GM19372 (cell line): ENCODE results near the gene IGSF21.

Experiments used
- ATAC-seq: cut with Tn5 transposase; IDR thresholded peaks from one replicate; pipeline ENCODE4 v1.9.1; 2021; ENCODE audit warnings: mild to moderate bottlenecking, low read depth, moderate library complexity; ENCODE audit not compliant: unreplicated experiment

Gene IGSF21

DNA sequence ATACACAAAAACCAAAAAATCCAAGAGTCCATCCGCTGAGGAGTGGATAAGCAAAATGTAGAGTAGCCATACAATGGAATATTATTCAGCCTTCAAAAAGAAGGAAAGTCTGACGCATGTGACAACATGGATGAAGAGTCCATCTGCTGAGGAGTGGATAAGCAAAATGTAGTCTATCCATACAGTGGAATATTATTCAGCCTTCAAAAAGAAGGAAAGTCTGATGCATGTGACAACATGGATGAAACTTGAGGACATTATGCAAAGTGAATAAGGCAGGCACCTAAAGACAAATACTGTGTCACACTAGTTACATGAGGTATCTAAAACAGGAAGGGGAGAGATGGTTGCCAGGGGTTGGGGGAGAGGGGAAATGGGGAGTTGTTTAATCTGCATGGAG is 14.0 kb upstream of the IGSF21 start:
- ATAC-seq: no peak

DNA sequence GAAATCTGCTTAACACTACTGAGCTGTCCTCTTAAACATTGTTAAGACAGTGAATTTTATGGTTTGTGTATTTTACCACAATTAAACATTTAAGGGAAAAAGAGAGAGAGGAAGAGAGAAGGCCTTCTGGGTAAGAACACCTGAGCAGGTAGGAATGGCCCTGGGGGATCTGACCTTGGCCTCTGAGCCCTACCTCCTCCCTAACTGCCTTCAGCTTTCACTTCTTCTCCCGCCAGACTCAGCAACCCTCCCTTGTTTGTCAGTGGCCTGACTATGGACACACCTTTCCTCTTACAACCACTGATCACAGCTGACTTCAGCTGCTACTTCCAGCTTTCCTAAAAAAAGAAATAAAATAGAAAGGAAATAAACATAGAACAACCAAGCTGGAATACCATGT is 13.5 kb upstream of the IGSF21 start:
- no peak for ATAC-seq

- no peak for ATAC-seq
Measured at GRCh38 chr1:18097206-18097605, 10.4 kb upstream of the IGSF21 start.

- no peak for ATAC-seq
Measured at GRCh38 chr1:18099026-18099425, 8.6 kb upstream of the IGSF21 start.

- no peak for ATAC-seq
Measured at GRCh38 chr1:18100060-18100459, 7.5 kb upstream of the IGSF21 start.

DNA sequence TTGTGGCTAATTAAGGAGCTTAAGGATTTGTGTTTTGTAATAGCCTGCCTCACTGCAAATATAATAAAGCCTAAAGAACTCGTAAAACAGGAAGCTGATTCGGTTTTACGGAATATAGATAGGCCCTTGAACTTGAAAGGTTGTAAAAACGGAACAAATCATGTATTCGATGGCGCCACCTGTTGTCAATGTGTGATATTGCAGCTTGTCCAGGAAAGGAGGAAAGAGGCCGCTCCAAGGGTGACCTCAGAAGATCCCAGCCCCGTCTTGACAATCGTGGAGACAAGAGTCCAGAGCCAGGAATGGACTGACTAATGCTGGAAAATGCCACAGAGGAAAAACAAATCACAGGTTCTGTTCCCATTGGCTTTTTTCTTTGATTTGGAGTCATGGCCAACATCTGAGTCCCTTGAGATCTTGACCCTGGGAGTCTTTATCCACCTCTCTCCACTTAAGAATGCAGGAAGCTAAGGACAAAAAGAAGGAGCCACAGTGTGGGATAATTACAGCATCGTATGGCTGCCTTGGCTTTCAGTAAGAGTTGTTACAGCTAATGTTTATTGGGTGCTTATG is 7.0 kb upstream of the IGSF21 start:
- ATAC-seq: no peak

DNA sequence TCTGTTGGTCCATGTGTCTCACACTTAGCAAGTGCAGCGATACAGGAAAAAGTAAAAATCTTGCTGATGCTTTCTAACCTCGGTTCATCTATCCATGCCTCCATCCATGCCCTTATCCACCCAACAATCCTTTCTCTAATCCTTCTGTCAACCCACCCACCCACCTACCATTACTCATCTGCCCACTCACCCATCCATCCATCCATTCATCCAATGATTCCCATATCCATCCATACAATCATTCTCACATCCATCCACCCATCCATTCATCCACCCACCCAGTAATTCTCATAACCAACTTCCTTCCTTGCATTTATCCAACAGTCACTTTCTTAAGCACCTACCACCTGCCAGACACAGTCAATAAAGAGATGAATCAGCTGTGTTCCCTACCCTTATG is 6.1 kb upstream of the IGSF21 start:
- no peak for ATAC-seq

GRCh38 chr1:18103788-18104421 is 3.7 kb upstream of the IGSF21 start:
- ATAC-seq: no peak

GRCh38 chr1:18104546-18105100 is 3.0 kb upstream of the IGSF21 start:
- no peak for ATAC-seq

GRCh38 chr1:18105196-18105595 is 2.4 kb upstream of the IGSF21 start:
- ATAC-seq: no peak

DNA sequence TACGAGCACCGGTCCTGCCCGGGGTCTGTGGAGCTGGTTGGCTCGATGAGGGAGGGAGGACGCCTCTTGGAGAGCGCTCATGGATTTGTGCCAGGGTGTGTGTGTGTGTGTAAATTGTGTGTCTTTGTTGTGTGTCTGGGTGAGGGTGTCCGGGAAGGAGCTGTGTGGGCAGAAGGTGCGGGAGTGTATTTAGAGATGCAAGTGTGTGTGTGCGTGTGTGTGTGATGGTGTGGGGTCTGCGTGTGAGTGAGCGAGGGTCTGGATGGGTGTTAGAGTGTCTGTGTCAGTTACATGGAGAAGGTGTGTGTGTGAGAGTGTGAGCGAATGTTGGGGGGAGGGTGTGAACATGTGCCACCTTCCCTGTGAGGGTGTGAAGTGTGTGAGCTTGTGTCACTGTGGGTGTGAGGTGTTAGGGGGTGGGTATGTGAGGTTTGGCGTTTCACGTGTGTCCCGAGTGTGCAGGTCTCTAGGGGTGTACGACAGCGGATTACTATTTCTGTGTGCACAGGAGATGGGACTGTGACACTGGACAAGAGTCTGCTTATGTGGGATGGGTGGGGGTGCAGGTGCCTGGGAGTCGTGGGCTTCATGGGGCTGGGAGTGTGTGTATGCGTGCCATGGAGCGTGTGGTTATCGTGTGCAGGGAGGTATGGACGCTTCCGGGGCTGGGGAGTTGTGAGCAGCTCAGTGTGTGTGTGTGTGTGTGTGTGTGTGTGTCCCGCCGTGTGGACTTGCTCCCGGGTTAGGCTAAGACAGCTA is 880 bp downstream of the IGSF21 start:
- no peak for ATAC-seq

DNA sequence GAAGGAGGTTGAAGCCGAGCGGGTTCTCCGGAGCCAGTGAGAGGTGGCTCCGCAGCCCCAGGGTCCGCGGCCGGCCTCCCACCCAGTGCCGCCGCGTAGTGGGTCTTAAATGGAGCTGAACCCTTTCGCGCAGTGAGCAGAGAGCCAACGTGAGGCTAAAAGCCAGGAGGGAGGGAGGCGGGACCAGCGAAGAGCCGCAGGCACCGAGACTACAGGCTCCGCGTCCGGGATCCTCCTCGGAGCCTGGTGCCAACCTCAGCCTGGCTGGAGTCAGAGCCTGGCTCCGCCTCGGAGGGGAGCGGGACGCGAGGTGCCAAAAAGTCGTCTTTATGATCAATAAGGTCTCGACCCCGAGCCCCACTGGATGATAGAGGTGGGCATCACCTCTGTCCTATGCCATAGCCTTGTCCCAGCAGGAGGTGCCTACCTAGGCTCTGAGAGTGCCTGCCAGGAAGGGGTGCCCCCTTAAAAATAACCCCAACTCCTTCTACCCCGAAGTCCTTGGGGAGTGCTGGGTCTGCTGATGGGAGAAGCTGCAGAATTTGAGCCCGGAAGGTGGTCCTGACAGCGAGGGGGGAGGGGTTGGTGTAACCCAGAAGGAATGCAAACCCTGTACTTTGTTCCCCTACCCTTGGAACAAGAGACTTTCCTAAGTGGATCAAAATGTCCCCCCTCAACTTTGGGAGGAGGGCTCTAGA is 1.6 kb downstream of the IGSF21 start:
- ATAC-seq: no peak

DNA sequence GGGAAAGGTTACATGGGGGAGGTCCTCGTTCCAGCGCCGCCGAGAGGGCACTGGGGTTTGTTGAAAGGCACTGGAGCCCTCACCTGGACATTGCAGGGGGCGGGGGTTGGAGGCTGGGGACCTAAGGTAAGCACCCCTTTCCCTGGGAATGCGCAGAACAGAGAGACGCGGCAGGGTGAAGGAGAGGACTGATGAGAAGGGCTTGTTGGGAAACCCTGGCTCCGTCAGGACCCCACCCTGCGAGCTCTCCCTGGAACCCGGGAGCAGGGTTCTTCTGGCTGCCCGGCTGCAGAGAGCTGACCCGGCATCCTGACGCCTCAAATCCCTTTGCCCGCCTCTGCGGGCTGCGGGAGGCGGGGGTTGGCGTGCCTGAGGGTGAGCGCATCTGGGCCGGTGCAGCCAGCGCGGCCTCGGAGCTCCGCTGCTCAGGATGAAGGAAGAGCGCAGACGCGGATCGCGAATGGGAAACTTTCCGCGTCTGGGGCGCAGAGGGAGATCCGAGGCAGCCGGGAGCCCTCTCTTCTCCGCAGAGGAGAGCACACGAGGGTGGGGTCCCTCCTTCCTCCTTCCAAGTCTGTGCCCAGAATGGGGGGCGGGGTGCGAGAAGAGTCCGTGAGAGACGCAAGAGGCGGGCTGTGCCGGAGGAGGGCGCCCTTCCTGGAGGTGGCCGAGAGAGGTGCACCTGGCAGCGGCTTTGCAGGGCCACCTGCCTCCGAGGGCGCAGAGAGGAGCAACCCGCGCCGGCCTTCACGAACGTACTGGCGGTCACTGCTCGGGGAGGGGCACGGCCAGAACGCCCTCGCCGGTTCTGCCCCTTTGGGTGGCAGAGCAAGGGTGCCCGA is 2.4 kb downstream of the IGSF21 start:
- ATAC-seq: no peak

DNA sequence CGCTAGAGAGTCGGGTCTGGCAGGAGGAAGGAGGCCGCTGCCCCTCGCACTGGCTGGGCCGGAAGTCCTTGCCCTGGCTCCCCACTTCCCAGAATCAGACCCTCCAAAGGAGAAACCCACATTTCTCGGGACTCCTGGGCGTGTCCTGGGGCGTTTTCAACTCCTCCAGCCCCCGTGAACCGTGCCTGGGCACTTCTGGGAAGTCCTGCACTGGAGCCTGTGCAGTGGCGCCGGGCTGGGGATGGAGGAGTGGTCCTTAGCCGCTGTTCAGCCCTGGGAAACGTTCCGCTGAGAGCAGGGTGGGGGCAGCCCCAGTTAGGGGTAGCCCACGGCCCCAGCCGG is 3.0 kb downstream of the IGSF21 start:
- no peak for ATAC-seq

- ATAC-seq: no peak
Measured at GRCh38 chr1:18110968-18111367, 3.4 kb downstream of the IGSF21 start.

DNA sequence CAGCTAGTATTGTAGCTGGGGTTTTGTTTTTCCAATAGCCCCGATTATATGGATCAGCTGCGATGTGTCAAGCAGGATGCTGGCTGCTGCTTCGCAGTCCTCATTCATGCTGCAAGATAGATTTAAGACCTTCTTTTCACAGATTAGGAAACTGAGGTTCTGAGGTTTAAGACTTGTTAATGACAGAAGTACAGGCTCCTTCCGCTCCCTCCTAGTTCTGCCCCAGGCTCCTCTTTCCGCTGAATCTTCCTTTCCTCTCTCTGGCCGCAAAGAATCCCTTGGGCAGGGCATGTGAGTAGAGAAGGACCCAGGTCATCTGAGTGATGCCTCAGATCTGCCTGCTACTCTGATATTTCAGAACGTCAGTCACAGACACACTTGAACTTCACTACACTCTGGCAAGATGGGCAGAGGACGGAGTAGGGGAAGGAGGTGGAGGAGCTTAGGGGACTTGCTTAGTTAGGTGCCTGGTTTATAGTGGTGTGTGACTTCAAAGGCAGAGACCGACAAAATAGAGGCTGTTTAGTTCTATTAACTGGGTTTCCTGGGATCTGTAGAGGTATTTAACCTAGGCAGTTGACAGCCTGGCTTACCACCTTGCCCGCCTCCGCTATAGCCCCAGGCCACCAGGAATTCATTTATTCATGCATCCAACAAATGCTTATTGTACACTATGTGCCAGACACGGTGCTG is 4.2 kb downstream of the IGSF21 start:
- no peak for ATAC-seq

DNA sequence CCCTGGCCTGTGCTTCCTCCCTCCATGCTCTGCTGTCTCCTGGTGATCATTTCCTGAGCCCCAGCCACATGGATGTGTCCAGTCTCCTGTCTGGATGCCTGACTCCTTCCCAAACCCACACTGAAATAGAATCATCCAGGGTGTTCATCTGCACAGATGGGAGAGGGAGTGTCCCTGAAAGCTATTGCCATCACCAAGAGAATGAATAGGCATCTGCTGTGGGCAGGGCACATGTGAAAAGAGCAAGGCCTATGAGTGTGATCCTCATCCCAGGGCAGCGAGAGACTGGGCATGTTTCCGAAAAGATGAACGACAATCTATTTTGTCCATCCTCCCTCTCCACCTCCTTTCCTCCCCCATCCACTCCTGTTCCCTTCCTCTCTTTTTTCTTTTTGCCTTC is 5.0 kb downstream of the IGSF21 start:
- ATAC-seq: no peak

GRCh38 chr1:18114726-18115410 is 7.3 kb downstream of the IGSF21 start:
- ATAC-seq: no peak

DNA sequence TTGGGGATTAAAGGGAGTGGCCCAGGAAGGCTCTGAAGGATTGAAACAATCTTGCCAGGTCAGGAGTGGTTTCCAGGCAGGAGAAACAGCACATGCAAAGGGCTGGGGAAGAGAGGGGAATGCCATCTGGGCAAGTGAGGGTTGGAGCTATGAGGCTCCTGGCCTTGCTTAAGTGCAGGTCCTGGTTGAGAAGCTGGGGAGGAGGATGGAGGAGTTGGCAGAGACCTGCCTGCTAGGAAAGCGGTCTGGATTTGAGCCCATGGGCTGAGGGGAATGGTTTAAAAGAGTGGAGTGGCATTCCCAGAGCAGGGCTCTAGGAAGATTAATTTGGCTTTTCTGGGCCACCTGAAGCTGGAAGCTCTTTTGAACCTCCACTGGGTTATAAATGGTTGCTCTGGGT is 9.2 kb downstream of the IGSF21 start:
- no peak for ATAC-seq
